Subcutaneous abdominal adipose tissue (tissue), 5 donors: ENCODE data around the gene FOLR3.
A peak's percentile ranks its signal among the peaks of the same experiment; 100 is the strongest.

Experiments used
- H3K27ac ChIP-seq: one replicate; pipeline ENCODE4 v1.7.0; 2013; ENCODE audit warnings: low read depth, mild to moderate bottlenecking, inconsistent platforms, low read length, moderate library complexity
- H3K27me3 ChIP-seq, 5 donors: one replicate each; pipeline ENCODE4 v1.7.0; 2013; ENCODE audit warnings: low read length in 5 of 5, inconsistent platforms in 1 of 5; ENCODE audit not compliant: control insufficient read depth in 5 of 5, insufficient read depth in 4 of 5
- H3K36me3 ChIP-seq, 5 donors: one replicate each; pipeline ENCODE4 v1.7.0; 2013; ENCODE audit warnings: low read length in 5 of 5; ENCODE audit not compliant: control insufficient read depth in 5 of 5, insufficient read depth in 5 of 5
- H3K4me1 ChIP-seq, 5 donors: one replicate each; pipeline ENCODE4 v1.7.0; 2013; ENCODE audit warnings: low read length in 5 of 5, mild to moderate bottlenecking in 3 of 5, moderate library complexity in 1 of 5; ENCODE audit not compliant: control insufficient read depth in 5 of 5, insufficient read depth in 5 of 5
- H3K4me3 ChIP-seq, 5 donors: one replicate each; pipeline ENCODE4 v1.7.0; 2013; ENCODE audit warnings: low read length in 5 of 5, low read depth in 1 of 5
- H3K9ac ChIP-seq, 5 donors: one replicate each; pipeline ENCODE4 v1.7.0; 2013; ENCODE audit warnings: low read length in 5 of 5, mild to moderate bottlenecking in 4 of 5, moderate library complexity in 3 of 5
- H3K9me3 ChIP-seq, 5 donors: one replicate each; pipeline ENCODE4 v1.7.0; 2013; ENCODE audit warnings: low read length in 5 of 5; ENCODE audit not compliant: control insufficient read depth in 5 of 5
- donor health status: healthy.
- donor health status: healthy.
- donor health status: healthy.
- donor health status: healthy.
- donor health status: healthy.

Gene FOLR3

DNA sequence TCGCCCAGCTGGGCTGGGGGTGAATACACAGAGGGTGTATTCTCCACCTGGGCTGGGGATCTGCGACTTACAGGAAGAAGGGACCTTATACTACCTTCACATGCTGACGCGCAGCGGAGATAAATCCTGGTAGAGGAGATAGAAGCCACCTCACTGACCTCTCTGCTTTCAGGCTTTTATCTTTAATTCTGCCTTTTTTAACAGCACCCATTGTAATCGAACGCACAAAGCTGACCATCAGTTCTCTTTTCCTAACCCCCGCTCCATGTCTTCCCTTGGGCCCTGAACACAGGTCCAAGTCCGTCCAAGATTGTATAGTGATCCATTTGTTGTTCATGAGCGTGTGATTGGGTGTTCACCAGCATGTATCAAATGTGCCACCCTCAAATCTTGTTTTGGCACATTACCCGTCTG, 31.8 kb upstream of the FOLR3 start:
- Histone ChIP-seq H3K27ac (peak overlapping the region; percentile 95), H3K27me3 (no peaks in the 10 kb centered on the region), H3K9me3 (no peaks in the 10 kb centered on the region), H3K9ac (peak overlapping the region; percentile 50 to 87 (median 72)), H3K4me1 (peaks cover 16 to 46% (median 44%) of the 10 kb centered on the region in 5 donors), H3K36me3 (peaks cover 0 to 32% (median 9%) of the 10 kb centered on the region in 5 donors), H3K4me3 (peak overlapping the region; percentile 54 to 74 (median 60))

- Histone ChIP-seq H3K9ac (no peak within 1 kb of the TSS), H3K9me3 (no peaks in the 10 kb centered on the region), H3K4me1 (peaks cover 8 to 28% (median 26%) of the 10 kb centered on the region in 5 donors), H3K36me3 (peaks cover 0 to 20% (median 8%) of the 10 kb centered on the region in 5 donors), H3K27ac (no peak within 1 kb of the TSS), H3K27me3 (no peaks in the 10 kb centered on the region), H3K4me3 (no peak within 1 kb of the TSS)
Measured at GRCh38 chr11:72105888-72106287, 29.6 kb upstream of the FOLR3 start, which contains the start of gene TOMT. Gene TOMT (plus strand): TSS chr11:72105924. CDS start chr11:72105952, 28 bp downstream.

DNA sequence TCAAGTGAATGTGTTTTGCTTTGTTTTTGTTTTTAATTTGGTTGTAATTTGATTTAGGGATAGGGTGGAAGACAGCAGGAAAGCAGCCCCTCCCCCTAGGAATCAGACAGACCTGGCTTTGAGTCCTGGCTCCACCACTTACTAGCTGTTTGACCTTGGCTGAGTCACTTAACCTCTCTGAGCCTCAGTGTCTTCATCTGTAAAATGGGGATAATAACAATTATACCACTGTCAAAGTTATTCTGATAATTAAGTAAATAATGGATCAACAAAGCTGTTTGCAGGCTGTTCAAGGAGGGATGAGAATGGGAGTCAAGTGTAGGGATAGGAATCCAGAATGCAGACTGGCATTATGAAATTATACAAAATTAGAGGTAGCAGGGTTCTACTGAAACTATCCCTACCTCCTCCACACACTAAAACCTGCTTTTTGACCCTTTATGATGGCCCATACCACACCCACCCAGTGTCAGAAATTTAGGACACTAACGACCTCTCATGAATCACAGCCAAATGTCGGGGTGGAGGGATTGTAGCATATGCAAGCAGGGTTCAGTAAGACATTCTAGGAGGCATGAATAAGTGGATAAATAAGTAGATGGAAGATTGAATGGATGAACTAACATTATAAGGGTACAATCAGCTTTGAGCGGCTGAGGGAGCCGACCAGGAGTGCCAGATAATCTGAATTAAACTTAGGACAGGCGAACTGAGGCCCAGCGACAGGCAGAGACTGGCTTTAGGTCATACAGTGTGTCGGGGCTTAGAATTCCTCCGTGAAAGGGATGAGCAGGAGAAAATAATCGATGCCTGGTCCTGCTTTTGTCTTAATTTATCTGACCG, 24.0 kb upstream of the FOLR3 start:
- Histone ChIP-seq H3K27ac (peak overlapping the region; percentile 96), H3K4me3 (peak overlapping the region; percentile 52 to 93 (median 87)), H3K9ac (peak overlapping the region; percentile 89 to 96 (median 95)), H3K36me3 (peaks cover 0 to 17% (median 8%) of the 10 kb centered on the region in 5 donors), H3K9me3 (no peaks in the 10 kb centered on the region), H3K27me3 (no peaks in the 10 kb centered on the region), H3K4me1 (peaks cover 5 to 18% (median 14%) of the 10 kb centered on the region in 5 donors)

DNA sequence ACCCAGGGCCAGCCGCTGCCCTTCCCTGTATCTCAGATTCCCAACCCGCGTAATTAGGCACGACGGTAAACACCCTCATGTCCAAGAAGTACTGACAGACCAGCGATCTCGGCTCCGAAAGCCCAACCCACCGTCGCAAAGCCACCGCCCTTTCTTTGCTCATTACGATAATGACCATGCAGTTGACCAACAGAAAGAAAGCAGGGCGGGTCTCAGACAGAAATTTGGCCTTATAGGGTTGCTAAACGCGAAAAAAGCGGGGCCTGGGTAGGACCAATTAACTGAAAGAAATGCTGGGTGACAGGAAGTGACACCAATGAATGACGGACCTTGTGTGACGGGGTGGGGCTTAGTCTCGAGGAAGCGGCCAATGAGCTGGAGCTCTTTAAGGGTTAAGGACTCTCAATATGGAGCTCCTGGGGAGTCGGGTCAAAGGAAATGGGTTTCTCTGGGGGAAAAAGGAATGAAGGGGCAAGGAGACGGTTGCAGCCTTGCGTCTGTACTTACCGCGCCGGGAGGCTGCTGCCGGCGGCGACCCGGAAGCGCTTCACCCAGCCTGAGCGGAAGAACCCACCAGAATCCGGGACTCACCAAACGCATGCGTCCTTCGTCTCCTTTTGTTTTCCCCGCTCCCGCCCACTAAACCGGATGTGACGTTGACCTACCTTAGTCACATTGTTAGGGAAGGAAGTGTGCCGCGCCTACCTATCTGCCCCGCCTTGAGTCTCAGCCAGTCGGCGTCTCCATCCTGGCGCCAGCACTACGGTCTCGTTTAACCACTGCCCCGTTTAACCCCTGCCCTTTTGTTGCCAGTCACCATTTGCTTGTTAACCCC, 23.2 kb upstream of the FOLR3 start, which contains the start of gene ANAPC15:
ANAPC15 (minus strand) TSS at position 553 of the 835 bp plus-strand sequence. CDS start 1,419 bp downstream, outside the sequence.
- H3K27ac ChIP-seq, result peak within 1 kb of the TSS; percentile 96
- peaks cover 0 to 17% (median 8%) of the 10 kb centered on the region in 5 donors for H3K36me3 ChIP-seq
- H3K9ac ChIP-seq, result peak within 1 kb of the TSS; percentile 89 to 96 (median 95)
- peak within 1 kb of the TSS; percentile 74 to 93 (median 87) for H3K4me3 ChIP-seq
- H3K4me1 ChIP-seq, result peaks cover 5 to 18% (median 14%) of the 10 kb centered on the region in 5 donors
- no peaks in the 10 kb centered on the region for H3K9me3 ChIP-seq
- H3K27me3 ChIP-seq, result peaks cover 0 to 3% (median 0%) of the 10 kb centered on the region in 5 donors

DNA sequence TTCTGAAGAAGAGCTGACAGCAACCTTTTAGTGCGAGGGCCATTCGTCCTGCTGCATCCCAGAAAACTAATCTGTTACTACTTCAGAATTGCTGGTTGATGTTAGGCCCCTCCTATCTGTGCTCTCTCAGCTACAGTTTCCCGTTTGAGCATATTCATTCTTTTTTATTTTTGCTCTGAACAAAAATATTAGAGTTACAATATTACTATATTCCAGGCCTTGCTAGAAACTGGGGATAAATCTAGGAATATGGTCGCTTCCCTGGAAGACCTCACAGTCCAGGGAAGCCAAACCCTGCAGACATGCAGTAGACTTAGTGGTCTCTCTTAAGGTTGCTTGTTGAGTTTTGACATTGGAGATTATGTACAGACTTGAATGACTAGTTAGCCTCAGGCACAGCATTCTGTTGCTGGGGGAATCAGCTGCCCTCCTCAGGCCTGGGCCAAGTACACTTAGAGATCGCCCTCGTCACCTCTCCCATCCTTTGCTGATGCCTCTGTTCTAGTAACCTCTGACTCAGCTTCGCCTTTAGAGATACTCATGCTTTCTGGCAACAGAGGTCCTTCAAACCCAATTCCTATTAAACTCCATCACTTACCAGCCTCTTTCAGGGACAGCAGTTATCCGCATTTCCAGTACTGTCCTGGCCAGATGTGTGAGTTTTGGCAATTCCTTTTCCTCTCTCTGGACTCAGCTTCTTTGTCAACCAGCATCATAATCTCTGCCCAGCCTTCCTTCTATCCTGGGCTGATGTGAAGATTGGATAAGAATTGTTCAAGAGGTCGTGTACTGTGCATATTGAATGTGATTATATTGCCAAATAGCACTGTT, 22.3 kb upstream of the FOLR3 start:
- peak overlapping the region; percentile 74 to 93 (median 87) for H3K4me3 ChIP-seq
- peak overlapping the region; percentile 85 to 95 (median 89) for H3K9ac ChIP-seq
- peaks cover 0 to 10% (median 8%) of the 10 kb centered on the region in 5 donors for H3K36me3 ChIP-seq

GRCh38 chr11:72114570-72114969, 21.0 kb upstream of the FOLR3 start:
- H3K9me3 ChIP-seq, result no peaks in the 10 kb centered on the region
- peaks cover 0 to 6% (median 3%) of the 10 kb centered on the region in 5 donors for H3K36me3 ChIP-seq
- peaks cover 0 to 3% (median 0%) of the 10 kb centered on the region in 5 donors for H3K27me3 ChIP-seq
- no peak overlapping the region for H3K27ac ChIP-seq
- H3K4me3 ChIP-seq, result no peak overlapping the region
- no peak overlapping the region for H3K9ac ChIP-seq
- peaks cover 5 to 29% (median 18%) of the 10 kb centered on the region in 5 donors for H3K4me1 ChIP-seq

More for the DNA sequence above, 22.3 kb upstream of the FOLR3 start:
- H3K9me3 ChIP-seq, result no peaks in the 10 kb centered on the region
- H3K27ac ChIP-seq, result peak overlapping the region; percentile 96
- H3K27me3 ChIP-seq, result peaks cover 0 to 3% (median 0%) of the 10 kb centered on the region in 5 donors
- H3K4me1 ChIP-seq, result peaks cover 5 to 18% (median 14%) of the 10 kb centered on the region in 5 donors

DNA sequence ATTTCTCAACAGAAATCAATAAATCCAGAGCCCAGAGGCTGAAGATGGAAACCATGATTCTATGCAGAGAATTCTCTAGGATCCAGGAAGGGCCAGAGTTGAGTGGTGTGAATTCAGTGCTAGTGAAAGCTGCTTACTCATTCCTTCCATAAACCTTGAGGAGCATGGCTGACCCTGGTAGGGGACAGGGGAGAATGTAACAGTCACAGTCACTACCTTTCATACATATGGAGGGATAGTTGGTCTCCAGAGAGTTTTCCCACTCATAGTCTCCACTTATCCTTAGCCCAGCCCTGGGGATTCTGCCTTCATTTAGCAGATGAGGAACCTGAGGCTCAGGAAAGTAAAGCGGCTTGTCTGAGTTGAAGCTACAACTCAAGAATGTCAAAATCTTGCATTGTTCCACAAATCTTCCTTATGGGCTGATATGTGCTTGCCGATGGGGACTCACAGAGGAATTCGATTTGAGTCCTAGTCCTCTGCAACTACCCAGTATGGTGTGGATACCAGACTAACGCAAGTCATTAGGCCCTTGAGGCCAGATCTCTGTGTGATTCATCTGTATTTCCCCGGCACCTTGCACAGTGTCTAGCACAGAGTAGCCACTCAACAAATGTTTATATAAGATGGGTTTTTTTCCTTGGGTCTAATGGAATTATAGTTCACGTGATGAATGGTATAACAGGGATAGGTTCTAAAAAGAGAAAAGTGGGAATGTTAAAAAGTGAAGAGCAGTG, 19.3 kb upstream of the FOLR3 start:
- Histone ChIP-seq H3K36me3 (no peaks in the 10 kb centered on the region), H3K4me1 (peaks cover 5 to 29% (median 15%) of the 10 kb centered on the region in 5 donors), H3K9ac (no peak overlapping the region), H3K27ac (no peak overlapping the region), H3K4me3 (no peak overlapping the region), H3K27me3 (peaks cover 0 to 5% (median 0%) of the 10 kb centered on the region in 5 donors), H3K9me3 (no peaks in the 10 kb centered on the region)

GRCh38 chr11:72119198-72119597, 16.3 kb upstream of the FOLR3 start:
- peaks cover 0 to 5% (median 0%) of the 10 kb centered on the region in 5 donors for H3K27me3 ChIP-seq
- H3K27ac ChIP-seq, result no peak overlapping the region
- peaks cover 0 to 13% (median 0%) of the 10 kb centered on the region in 5 donors for H3K4me1 ChIP-seq
- H3K9me3 ChIP-seq, result no peaks in the 10 kb centered on the region
- no peaks in the 10 kb centered on the region for H3K36me3 ChIP-seq
- no peak overlapping the region for H3K9ac ChIP-seq
- peak overlapping the region in 1 of 5 donors; percentile 32 for H3K4me3 ChIP-seq
